HUES6 (cell line): Measurements from ENCODE around the gene NEK4.
A peak's percentile ranks its signal among the peaks of the same experiment; 100 is the strongest.
"Not testable (repeated sequence)": the region's sequence is repeated elsewhere in the genome, so short reads cannot be mapped to it uniquely, and the experiment has no call there.

Experiments
- H3K27ac ChIP-seq: 2 replicates; pipeline ENCODE4 v1.7.0; 2013; ENCODE audit warnings: low read depth, mild to moderate bottlenecking, low read length, inconsistent platforms
- H3K27me3 ChIP-seq: 2 replicates; pipeline ENCODE4 v1.6.1; 2013; ENCODE audit warnings: low read length; ENCODE audit not compliant: control insufficient read depth, insufficient read depth
- H3K36me3 ChIP-seq: 2 replicates; pipeline ENCODE4 v1.6.1; 2013; ENCODE audit warnings: low read length; ENCODE audit not compliant: control insufficient read depth, insufficient read depth
- H3K4me1 ChIP-seq: 2 replicates; pipeline ENCODE4 v1.6.1; 2013; ENCODE audit warnings: low read length; ENCODE audit not compliant: control insufficient read depth, insufficient read depth
- H3K4me3 ChIP-seq: 2 replicates; pipeline ENCODE4 v1.5.1; 2013; ENCODE audit warnings: low read depth, low read length
- H3K9ac ChIP-seq: one replicate; pipeline ENCODE4 v1.6.1; 2013; ENCODE audit warnings: mild to moderate bottlenecking, low read length
- H3K9me3 ChIP-seq: 2 replicates; pipeline ENCODE4 v1.6.1; 2013; ENCODE audit warnings: low read depth, low read length; ENCODE audit not compliant: control insufficient read depth, insufficient read depth

The NEK4 gene

DNA sequence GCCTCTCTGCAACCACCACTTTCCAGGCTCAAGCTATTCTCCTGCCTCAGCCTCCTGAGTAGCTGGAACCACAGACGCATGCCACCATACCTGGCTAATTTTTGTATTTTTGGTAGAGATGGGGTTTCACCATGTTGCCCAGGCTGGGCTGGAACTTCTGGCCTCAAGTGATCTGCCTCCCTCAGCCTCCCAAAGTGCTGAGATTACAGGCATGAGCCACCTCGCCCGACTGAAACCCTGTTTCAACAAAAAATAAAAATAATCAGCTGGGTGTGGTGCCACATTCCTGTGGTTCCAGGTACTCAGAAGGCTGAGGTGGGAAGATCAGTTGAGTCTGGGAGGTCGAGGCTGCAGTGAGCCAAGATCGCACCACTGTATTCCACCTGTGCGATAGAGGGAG, 5.7 kb upstream of the NEK4 start:
- not testable (repeated sequence) for H3K9me3 ChIP-seq, H3K4me3 ChIP-seq, H3K27ac ChIP-seq, H3K36me3 ChIP-seq, H3K9ac ChIP-seq, H3K4me1 ChIP-seq, H3K27me3 ChIP-seq

DNA sequence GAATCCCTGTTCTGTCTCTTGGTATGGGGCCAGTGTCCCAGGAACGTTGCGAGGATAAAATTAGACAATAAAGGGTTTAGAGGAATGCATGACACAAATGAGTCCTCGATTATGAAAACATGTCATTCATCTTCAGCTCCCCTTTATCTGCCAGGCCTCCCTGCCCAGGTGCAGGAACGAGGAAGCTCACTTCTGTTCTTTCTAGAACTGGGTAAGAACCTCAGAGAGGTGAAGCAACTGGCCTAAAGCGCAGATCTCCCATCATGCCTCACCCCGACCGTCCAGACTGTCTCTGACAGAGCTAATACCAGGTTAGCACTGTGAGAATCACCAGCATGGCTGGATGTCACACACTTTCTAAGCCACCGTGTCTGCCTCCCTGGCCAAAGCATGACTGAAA, 5.1 kb upstream of the NEK4 start:
- Histone ChIP-seq H3K27ac (no peak overlapping the region), H3K36me3 (no peaks in the 10 kb centered on the region), H3K27me3 (peaks cover 8% of the 10 kb centered on the region; the same call in 1 of the 2 replicates), H3K9me3 (no peaks in the 10 kb centered on the region), H3K4me3 (no peak overlapping the region), H3K9ac (no peak overlapping the region), H3K4me1 (no peaks in the 10 kb centered on the region)

DNA sequence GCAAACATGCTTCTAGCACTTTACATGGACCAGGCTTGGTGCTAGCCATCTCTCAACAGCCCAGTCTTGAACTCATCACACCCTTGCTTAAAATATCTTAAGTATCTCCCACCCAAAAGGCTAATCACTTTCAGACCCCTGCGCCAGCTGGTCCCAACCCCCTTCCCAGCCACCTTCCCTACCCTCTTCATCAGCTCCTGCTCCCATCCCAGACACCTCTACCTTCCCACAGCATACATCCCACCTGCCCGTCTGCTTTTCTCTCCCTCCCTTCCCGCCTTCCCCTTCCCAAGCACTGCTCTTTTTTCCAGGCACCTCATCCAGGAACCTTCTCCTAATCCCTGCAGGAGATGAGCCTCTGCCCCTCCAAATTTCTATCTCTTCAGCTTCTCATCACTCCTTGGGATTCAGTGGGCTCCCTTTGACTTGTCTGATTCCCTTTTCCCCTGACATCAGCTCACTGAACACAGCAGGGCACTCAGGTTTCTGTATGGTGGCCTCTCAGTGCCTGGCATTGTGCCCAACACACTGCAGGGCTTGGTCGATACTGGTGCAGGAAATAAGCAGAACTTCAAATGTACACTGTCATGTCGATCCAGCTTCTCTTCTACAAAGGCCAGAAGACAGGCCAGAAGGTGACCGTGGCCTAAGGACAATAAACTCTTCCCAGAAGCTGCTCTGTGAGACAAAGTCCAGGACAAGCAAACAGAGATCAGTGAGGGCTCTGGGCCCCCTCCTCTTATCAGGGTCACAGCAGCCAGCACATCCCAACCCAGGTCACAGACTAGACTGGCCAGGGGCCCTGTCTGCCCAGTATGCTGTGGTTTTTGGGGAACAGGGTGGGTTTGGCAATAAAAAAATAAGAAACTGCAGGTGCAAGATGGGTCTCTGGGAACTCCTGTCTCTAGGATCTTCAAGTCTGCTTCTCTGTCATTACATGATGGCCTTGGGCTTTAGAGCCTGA, 4.4 kb upstream of the NEK4 start:
- Histone ChIP-seq H3K27me3 (peaks cover 4% of the 10 kb centered on the region; the same call in 1 of the 2 replicates), H3K27ac (no peak overlapping the region), H3K4me3 (no peak overlapping the region), H3K4me1 (no peaks in the 10 kb centered on the region), H3K36me3 (no peaks in the 10 kb centered on the region), H3K9me3 (no peaks in the 10 kb centered on the region), H3K9ac (no peak overlapping the region)

DNA sequence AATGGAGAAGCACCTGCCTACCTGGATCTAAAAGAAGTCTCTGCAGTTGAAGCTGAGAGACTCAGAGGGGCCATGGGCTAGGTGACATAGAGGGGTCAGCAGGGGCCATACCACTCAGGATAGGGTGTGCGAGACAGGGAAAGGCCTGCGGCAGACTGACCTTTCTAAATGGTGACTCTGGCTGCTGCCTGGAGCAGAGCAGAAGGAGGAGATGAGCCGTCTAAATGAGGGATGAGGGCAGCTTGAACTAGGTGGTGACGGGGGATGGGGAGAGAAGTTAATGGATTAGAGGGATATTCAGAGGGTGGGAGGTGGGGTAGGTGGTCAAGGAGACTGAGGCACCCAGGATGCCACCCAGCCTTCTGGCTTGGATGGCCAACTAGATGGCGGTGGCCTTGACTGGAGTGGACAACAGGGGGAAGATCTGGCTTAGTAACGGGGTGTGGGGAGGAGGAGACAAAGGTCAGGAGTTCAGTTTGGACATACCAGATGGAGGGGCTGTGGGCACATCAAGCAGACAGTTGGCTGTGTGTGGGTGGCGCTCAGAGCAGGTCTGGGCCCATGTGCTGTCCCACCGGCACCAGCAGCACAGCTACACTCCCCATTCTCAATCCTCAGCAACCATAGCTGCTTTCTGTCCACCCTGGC, 3.5 kb upstream of the NEK4 start:
- no peak overlapping the region for H3K9ac ChIP-seq
- H3K4me1 ChIP-seq: peaks cover 8% of the 10 kb centered on the region
- no peaks in the 10 kb centered on the region for H3K9me3 ChIP-seq
- no peaks in the 10 kb centered on the region for H3K36me3 ChIP-seq
- H3K27ac ChIP-seq: no peak overlapping the region
- H3K4me3 ChIP-seq: no peak overlapping the region
- no peaks in the 10 kb centered on the region for H3K27me3 ChIP-seq

DNA sequence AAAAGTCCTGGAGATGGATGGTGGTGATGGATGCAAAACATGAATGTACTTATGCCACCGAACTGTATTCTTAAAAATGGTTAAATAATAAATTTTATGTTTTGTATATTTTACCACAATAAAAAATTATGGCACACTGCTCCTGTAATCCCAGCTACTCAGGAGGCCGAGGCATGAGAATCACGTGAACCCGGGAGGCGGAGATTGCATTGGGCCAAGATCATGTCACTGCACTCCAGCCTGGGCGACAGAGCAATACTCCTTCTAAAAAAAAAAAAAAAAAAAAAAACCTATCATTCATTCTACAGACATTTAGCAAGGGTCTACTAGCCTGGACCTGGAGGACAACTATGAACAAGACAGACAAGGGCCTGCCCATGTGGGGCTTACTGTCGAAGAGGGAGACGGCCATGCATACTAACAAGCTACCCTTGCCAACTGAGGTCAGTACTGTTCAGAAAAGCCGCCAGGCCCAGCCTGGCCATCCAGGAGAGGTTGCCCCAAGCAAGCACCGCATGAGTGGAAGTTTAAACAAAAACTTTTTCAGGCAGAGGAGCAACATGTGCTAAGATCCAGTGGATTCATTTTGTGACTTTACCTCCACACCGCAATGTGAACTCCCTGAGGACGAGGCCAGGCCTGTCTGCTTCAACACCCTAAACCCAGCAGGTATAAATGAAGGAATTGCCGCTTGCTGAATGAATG, 2.8 kb upstream of the NEK4 start:
- Histone ChIP-seq H3K4me3 (no peak overlapping the region), H3K36me3 (0 out of 2 replicates have a peak, but pooled peaks cover under 1% of the 10 kb centered on the region), H3K9me3 (no peaks in the 10 kb centered on the region), H3K27ac (no peak overlapping the region), H3K9ac (no peak overlapping the region), H3K27me3 (no peaks in the 10 kb centered on the region), H3K4me1 (peaks cover 8% of the 10 kb centered on the region)

DNA sequence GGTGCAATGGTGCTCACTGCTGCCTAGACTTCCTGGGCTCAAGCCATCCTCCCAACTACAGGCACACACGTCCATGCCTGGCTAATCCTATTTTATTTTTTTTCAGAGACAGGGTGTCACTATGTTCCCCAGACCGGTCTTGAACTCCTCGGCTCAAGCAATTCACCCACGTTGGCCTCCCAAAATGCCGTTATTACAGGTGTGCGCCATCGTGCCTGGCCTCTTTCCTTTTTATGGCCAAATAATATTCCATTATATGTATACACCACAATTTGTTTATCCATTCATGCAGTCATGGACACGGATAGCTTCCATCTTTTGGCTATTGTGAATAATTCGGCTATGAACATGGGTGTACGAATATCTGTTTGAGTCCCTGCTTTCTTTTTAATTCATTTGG, 962 bp upstream of the NEK4 start:
- no peaks in the 10 kb centered on the region for H3K27me3 ChIP-seq
- peaks cover 10% of the 10 kb centered on the region for H3K36me3 ChIP-seq
- 0 out of 2 replicates have a peak overlapping the region, but pooled peaks have one; percentile 0 for H3K27ac ChIP-seq
- H3K9me3 ChIP-seq: no peaks in the 10 kb centered on the region
- peak overlapping the region; percentile 92; the same call in 1 of the 2 replicates for H3K4me3 ChIP-seq
- peaks cover 8% of the 10 kb centered on the region for H3K4me1 ChIP-seq
- no peak overlapping the region for H3K9ac ChIP-seq

DNA sequence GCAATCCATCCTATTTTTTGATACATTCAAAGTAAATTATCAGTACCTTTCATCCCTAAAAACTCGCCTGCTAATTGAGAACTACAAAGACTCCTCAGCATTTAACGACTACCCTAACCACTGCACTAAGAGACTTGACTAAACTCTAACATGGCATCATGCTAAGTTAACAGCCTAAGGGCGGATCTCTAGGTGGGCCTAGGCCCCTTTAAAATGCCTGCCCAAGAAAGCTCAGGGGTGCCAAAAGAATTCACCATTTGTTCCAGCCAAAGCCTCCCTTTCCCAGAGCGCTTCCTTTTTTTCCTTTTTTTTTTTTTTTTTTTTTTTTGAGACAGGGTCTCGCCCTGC, 568 bp upstream of the NEK4 start:
- no peaks in the 10 kb centered on the region for H3K9me3 ChIP-seq
- H3K4me3 ChIP-seq: peak overlapping the region; percentile 92
- peaks cover 8% of the 10 kb centered on the region for H3K4me1 ChIP-seq
- no peaks in the 10 kb centered on the region for H3K27me3 ChIP-seq
- peak overlapping the region; percentile 97 for H3K9ac ChIP-seq
- peaks cover 13% of the 10 kb centered on the region for H3K36me3 ChIP-seq
- peak overlapping the region; percentile 0; the same call in 1 of the 2 replicates for H3K27ac ChIP-seq

DNA sequence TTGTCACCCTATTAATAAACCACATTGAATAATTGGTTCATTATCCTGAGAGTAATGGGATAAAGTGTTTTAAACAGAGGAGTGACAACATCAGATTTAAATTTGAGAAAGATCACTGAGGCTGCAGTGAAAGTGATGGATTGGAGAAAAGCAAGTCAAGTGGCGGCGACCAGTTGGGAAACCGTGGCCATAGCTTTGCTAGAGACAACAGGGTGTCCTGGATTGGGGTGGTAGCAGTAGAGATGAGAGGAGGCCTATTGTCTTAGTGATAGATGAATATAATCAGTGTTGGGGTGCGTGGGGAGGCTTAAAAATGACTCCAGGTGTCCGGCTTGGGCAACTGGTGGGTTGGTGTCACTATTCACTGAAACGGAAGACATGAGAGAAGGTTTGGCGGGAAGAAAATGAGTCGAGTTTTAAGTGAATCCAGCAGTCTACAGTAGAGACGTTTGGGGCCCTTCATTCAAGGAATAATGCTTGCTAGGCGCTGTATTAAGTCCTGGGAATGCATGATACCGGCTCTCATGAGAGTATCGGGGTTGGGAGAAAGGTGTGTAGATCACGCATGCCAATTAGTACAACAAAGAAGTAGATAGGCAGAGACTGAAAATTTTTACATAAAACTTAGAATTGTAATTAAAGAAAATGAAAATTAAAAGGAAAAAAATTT, 819 bp downstream of the NEK4 start:
- Histone ChIP-seq H3K4me1 (peaks cover 8% of the 10 kb centered on the region), H3K9ac (peak overlapping the region; percentile 97), H3K27me3 (no peaks in the 10 kb centered on the region), H3K9me3 (no peaks in the 10 kb centered on the region), H3K36me3 (peaks cover 27% of the 10 kb centered on the region), H3K27ac (no peak overlapping the region), H3K4me3 (peak overlapping the region; percentile 92)

DNA sequence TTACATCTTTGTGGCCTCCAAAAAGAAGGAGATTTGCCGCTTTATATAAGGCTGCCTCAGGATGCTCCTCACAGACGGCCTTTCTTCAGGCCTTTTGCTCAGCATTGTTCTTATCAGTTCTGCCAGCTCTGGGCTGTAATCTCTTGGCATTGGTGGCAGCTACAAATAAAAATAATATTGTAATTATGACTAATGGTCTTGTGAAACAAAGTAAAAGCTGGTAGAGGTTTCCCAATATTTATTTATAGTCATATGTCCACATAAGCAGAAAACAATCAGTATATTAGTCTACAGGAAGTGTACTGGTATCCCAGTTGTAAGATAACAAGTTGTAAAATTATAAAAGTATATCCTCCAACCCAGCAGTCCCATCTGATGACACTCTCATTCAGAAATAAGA, 7.3 kb downstream of the NEK4 start:
- Histone ChIP-seq H3K27ac (no peak overlapping the region), H3K27me3 (no peaks in the 10 kb centered on the region), H3K36me3 (peaks cover 73% of the 10 kb centered on the region), H3K9ac (no peak overlapping the region), H3K9me3 (no peaks in the 10 kb centered on the region), H3K4me3 (no peak overlapping the region), H3K4me1 (no peaks in the 10 kb centered on the region)

DNA sequence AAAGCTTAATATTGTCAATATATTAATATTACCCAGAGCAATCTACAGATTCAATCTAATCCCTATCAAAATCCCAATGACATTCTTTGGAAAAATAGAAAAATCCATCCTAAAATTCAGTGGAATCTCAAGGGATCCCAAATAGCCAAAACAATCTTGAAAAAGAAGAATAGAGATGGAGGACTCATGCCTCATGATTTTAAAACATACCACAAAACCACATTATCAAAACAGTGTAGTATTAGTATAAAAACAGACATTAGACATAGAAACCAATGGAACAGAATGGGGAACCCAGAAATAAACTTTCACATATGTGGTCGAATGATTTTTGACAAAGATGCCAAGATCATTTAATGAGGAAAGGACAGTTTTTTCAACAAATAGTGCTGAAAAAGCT, 14.6 kb downstream of the NEK4 start:
- Histone ChIP-seq H3K9ac (no peak overlapping the region), H3K27ac (no peak overlapping the region), H3K4me1 (no peaks in the 10 kb centered on the region), H3K9me3 (no peaks in the 10 kb centered on the region), H3K36me3 (peaks cover 68% of the 10 kb centered on the region), H3K4me3 (no peak overlapping the region), H3K27me3 (no peaks in the 10 kb centered on the region)
